HCT116 (cell line): ENCODE data around the gene FCN3. TPM values are rescaled to one million over a fixed set of nuclear protein-coding genes. Genes with fewer than 3 reads are reported as not detected.
A peak's percentile ranks its signal among the peaks of the same experiment; 100 is the strongest.

ENCODE experiments used
- ATAC-seq: fragments of 200-7000 bp; cut with Tn5 transposase; 2 replicates; pipeline ENCODE4 v1.9.1; 2020; ENCODE audit warnings: mild to moderate bottlenecking, moderate library complexity
- BruUV-seq: library from RNA; stranded (reverse); fragments of 400-500 nt; replicated peaks from 2 replicates; lab custom pipeline; 2021; lab: Mats Ljungman, UMichigan
- CTCF ChIA-PET: fragments of 300-600 bp; sonication (Branson Sonifier 250); formaldehyde crosslinking; loops from one replicate; lab custom pipeline; 2021; ENCODE audit warnings: antibody characterized with exemption; lab: Charles Lee
- POLR2A ChIA-PET: fragments of 300-600, 350-600 bp; sonication (Branson Sonifier 250); formaldehyde crosslinking; loops from one replicate; lab custom pipeline; 2021; ENCODE audit warnings: antibody characterized with exemption; lab: Charles Lee
- RAD21 ChIA-PET, 2 experiments: fragments of 300-600 bp; sonication (Branson Sonifier 250); formaldehyde crosslinking; loops; one replicate each; lab custom pipeline; 2023; ENCODE audit warnings: low total read pairs in 2 of 2; ENCODE audit not compliant: uncharacterized antibody in 2 of 2, unreplicated experiment in 2 of 2, low non-redundant PET in 1 of 2; lab: Charles Lee
- DNase-seq: peaks from one replicate; pipeline ENCODE4 v3.0.0-alpha.2; 2010; ENCODE audit warnings: low read depth, low spot score
- H2AFZ ChIP-seq: fragments of 200-600 bp; shearing (Covaris generic), sonication (generic); 2 replicates; pipeline ENCODE4 v1.6.1; 2017; ENCODE audit warnings: low read depth, mixed run types, mixed read lengths, antibody characterized with exemption, low read length; ENCODE audit not compliant: poor library complexity, severe bottlenecking
- H3K27ac ChIP-seq: 2 replicates; pipeline ENCODE4 v1.5.1; 2012; ENCODE audit warnings: low read depth, low read length
- H3K27me3 ChIP-seq: fragments of 200-600 bp; sonication (generic); 2 replicates; pipeline ENCODE4 v1.6.1; 2016; ENCODE audit warnings: mixed run types, low read length, mixed read lengths; ENCODE audit not compliant: insufficient read depth
- H3K36me3 ChIP-seq, 2 experiments: fragments of 200-500 bp in 1 of 2; fragments of 200-600 bp in 1 of 2; sonication (Bioruptor generic) in 1 of 2; sonication (generic) in 1 of 2; 2 replicates each; pipeline versions ENCODE4 v1.5.1 to v1.6.1; 2014 to 2016; ENCODE audit warnings: low read length in 2 of 2, inconsistent platforms in 1 of 2, mixed read lengths in 1 of 2, mixed run types in 1 of 2; ENCODE audit not compliant: insufficient read depth in 2 of 2, control insufficient read depth in 1 of 2
- H3K4me1 ChIP-seq, 2 experiments: fragments of 200-600 bp in 1 of 2; sonication (generic) in 1 of 2; 2 replicates each; pipeline versions ENCODE4 v1.5.1 to v1.6.1; 2012 to 2017; ENCODE audit warnings: low read length in 2 of 2, inconsistent platforms in 1 of 2, mild to moderate bottlenecking in 1 of 2, mixed read lengths in 1 of 2, mixed run types in 1 of 2, moderate library complexity in 1 of 2; ENCODE audit not compliant: insufficient read depth in 2 of 2, control insufficient read depth in 1 of 2
- H3K4me2 ChIP-seq: fragments of 200-600 bp; sonication (generic); 2 replicates; pipeline ENCODE4 v1.6.1; 2017; ENCODE audit warnings: mixed run types, low read length, mixed read lengths
- H3K4me3 ChIP-seq, 2 experiments: fragments of 200-600 bp in 1 of 2; sonication (generic) in 1 of 2; replicated peaks in 1 of 2; 2 replicates each; pipeline ENCODE4 v1.5.1; 2011 to 2016; ENCODE audit warnings: low read length in 2 of 2, control low read depth in 1 of 2, low read depth in 1 of 2, mild to moderate bottlenecking in 1 of 2, mixed read lengths in 1 of 2, mixed run types in 1 of 2
- H3K79me2 ChIP-seq: fragments of 200-600 bp; sonication (generic); 2 replicates; pipeline ENCODE4 v1.6.1; 2017; ENCODE audit warnings: mild to moderate bottlenecking, mixed run types, low read length, moderate library complexity, mixed read lengths; ENCODE audit not compliant: insufficient read depth
- H3K9ac ChIP-seq: fragments of 200-600 bp; sonication (generic); 2 replicates; pipeline ENCODE4 v1.6.1; 2016; ENCODE audit warnings: low read length, mixed read lengths
- H3K9me2 ChIP-seq: fragments of 200-600 bp; sonication (generic), shearing (Covaris generic); 2 replicates; pipeline ENCODE4 v1.6.1; 2017; ENCODE audit warnings: mixed run types, mild to moderate bottlenecking, moderate library complexity; ENCODE audit not compliant: insufficient read depth
- H3K9me3 ChIP-seq, 2 experiments: fragments of 200-500 bp in 1 of 2; fragments of 200-600 bp in 1 of 2; sonication (Bioruptor generic) in 1 of 2; sonication (generic) in 1 of 2; 2 replicates each; pipeline ENCODE4 v1.6.1; 2014 to 2017; ENCODE audit warnings: low read length in 2 of 2, mixed read lengths in 2 of 2, inconsistent platforms in 1 of 2, low read depth in 1 of 2, mild to moderate bottlenecking in 1 of 2, mixed run types in 1 of 2, moderate library complexity in 1 of 2; ENCODE audit not compliant: control insufficient read depth in 1 of 2, insufficient read depth in 1 of 2
- H4K20me1 ChIP-seq: fragments of 200-600 bp; sonication (generic), shearing (Covaris generic); 2 replicates; pipeline ENCODE4 v1.6.1; 2017; ENCODE audit warnings: mixed run types, mild to moderate bottlenecking, moderate library complexity; ENCODE audit not compliant: insufficient read depth
- CEBPB ChIP-seq: IDR thresholded peaks from 2 replicates; pipeline ENCODE4 v1.6.1; 2012; ENCODE audit warnings: low read depth
- EGR1 ChIP-seq: IDR thresholded peaks from 2 replicates; pipeline ENCODE4 v1.6.1; 2012; ENCODE audit warnings: low read depth
- ELF1 ChIP-seq: IDR thresholded peaks from 2 replicates; pipeline ENCODE4 v1.6.1; 2012; ENCODE audit warnings: low read depth, borderline replicate concordance
- FOSL1 ChIP-seq: IDR thresholded peaks from 2 replicates; pipeline ENCODE4 v1.6.1; 2012; ENCODE audit warnings: low read depth
- POLR2A ChIP-seq: IDR thresholded peaks from 2 replicates; pipeline ENCODE4 v1.7.0; 2011; ENCODE audit warnings: borderline replicate concordance; ENCODE audit not compliant: insufficient read depth, insufficient read length; ENCODE audit errors: extremely low read depth
- POLR2AphosphoS5 ChIP-seq: IDR thresholded peaks from 2 replicates; pipeline ENCODE4 v1.6.1; 2011; ENCODE audit warnings: mild to moderate bottlenecking, low read depth, low read length, moderate library complexity
- RAD21 ChIP-seq: IDR thresholded peaks from 2 replicates; pipeline ENCODE4 v1.6.1; 2012; ENCODE audit warnings: low read depth, mild to moderate bottlenecking
- SIN3A ChIP-seq: IDR thresholded peaks from 2 replicates; pipeline ENCODE4 v1.6.1; 2012; ENCODE audit warnings: low read depth
- SP1 ChIP-seq: IDR thresholded peaks from 2 replicates; pipeline ENCODE4 v1.6.1; 2012; ENCODE audit warnings: low read depth
- SRF ChIP-seq: IDR thresholded peaks from 2 replicates; pipeline ENCODE4 v1.6.1; 2012; ENCODE audit warnings: low read depth
- TCF7L2 ChIP-seq: IDR thresholded peaks from 2 replicates; pipeline ENCODE4 v1.7.0; 2011; ENCODE audit warnings: borderline replicate concordance, inconsistent platforms; ENCODE audit not compliant: insufficient read depth, insufficient read length; ENCODE audit errors: extremely low read depth
- ZFX ChIP-seq: fragments of 450-650 bp; IDR thresholded peaks from 2 replicates; pipeline ENCODE4 v1.6.1; 2017
- intact Hi-C: fragments of 100-400 bp; cut with micrococcal nuclease; formaldehyde crosslinking; loops from 2 replicates; pipeline ENCODE4 v1.10.0; 2022
- total RNA-seq: library from RNA; stranded (reverse); gene quantifications from one replicate; pipeline ENCODE4 v1.2.1, GENCODE V29; 2021; ENCODE audit not compliant: unreplicated experiment
- TF ChIP-seq, protein P1 (sequence below): IDR thresholded peaks from 2 replicates; pipeline ENCODE4 v1.6.1; 2012
- TF ChIP-seq, protein P2 (sequence below): IDR thresholded peaks from 2 replicates; pipeline ENCODE4 v1.6.1; 2012

FCN3 gene
- total RNA-seq, 1 experiment from 2014 or later = 1.2 TPM

DNA sequence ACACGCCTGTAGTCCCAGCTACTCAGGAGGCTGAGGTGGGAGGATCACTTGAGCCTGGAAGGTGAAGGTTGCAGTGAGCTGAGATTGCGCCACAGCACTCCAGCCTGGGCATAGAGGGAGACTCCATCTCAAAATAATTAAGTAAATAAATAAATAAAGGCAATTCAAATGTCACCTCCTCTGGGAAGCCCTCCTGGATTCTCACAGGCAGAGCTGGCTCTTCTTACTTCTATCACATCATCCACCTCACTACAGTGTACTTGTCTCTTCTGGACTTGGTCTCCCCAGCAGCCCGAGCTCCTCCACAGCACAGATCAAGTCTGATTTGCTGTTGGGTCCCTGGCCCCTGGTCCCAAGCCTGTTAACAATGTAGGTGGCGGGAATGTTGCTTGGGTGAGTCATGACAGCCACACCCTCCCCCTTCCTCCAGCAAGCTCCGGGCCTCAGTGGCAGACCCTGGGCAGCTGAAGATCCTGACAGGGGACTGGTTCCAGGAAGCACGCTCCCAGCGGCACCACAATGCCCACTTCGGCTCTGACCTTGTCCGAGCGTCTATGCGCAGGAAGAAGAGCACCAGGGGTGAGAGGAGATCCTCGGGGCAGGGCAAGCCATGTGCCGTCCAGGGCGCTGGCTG, 27.5 kb downstream of the FCN3 start:
- no peaks in the 10 kb centered on the region for H3K27me3 ChIP-seq
- H3K4me1 ChIP-seq = peaks cover 32 to 61% of the 10 kb centered on the region in 2 experiments
- ATAC-seq = peak; percentile 23
- H3K4me2 ChIP-seq = peak overlapping the region; percentile 82
- no TSS peak for BruUV-seq
- peaks cover 19% of the 10 kb centered on the region; the same call in 1 of the 2 replicates for H3K79me2 ChIP-seq
- no peaks in the 10 kb centered on the region for H4K20me1 ChIP-seq
- H3K9me2 ChIP-seq = no peaks in the 10 kb centered on the region
- ChIA-PET CTCF (interaction anchor here (1.4 kb wide), 1 partner anchor 41 kb away, joined by 3 read pairs; no protein-coding TSS in a partner anchor), RAD21 (no interaction called here), POLR2A (interaction anchor here (0.9 to 1.2 kb wide), 2 partner anchors 19 to 20 kb away, joined by 3 read pairs; partner anchors contain the start of gene MAP3K6)
- TF ChIP-seq EGR1 (no peak), CEBPB (no peak), POLR2A (no peak)
- peak overlapping the region; percentile 58 for H3K9ac ChIP-seq
- peak overlapping the region in 1 of 2 experiments; percentile 49; a peak in 2 of 4 replicates for H3K4me3 ChIP-seq
- intact Hi-C loops = no loop called here
- no peaks in the 10 kb centered on the region for H3K9me3 ChIP-seq
- DNase-seq = no peak
- no peaks in the 10 kb centered on the region for H3K36me3 ChIP-seq
- H3K27ac ChIP-seq = peak overlapping the region; percentile 40
- H2AFZ ChIP-seq = no peak overlapping the region

DNA sequence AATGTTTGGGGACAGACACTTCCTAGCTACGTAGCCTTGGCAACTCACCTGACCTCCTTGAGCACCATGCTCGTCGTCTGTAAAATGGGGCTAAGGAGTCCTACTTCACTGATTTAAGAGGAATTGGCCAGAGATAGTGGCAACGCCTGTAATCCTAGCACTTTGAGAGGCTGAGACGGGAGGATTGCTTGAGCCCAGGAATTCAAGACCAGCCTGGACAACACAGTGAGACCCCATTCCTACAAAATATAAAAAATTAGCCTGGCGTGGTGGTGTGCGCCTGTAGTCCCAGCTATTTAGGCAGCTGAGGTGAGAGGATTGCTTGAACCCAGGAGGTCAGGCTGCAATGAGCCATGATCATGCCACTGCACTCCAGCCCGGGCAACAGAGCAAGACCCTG, 28.3 kb downstream of the FCN3 start:
- no peak for ATAC-seq
- ChIA-PET CTCF (interaction anchor here (1.4 kb wide), 1 partner anchor 42 kb away, joined by 3 read pairs; no protein-coding TSS in a partner anchor), RAD21 (no interaction called here), POLR2A (interaction anchor here (1.2 kb wide), 1 partner anchor 20 kb away, joined by 3 read pairs; the partner anchor contains the start of gene MAP3K6)
- TF ChIP-seq, protein P1, sequence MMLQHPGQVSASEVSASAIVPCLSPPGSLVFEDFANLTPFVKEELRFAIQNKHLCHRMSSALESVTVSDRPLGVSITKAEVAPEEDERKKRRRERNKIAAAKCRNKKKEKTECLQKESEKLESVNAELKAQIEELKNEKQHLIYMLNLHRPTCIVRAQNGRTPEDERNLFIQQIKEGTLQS = no peak
- TF ChIP-seq SP1 (no peak), EGR1 (no peak), TCF7L2 (no peak), SIN3A (no peak), SRF (no peak), ZFX (no peak), FOSL1 (no peak), POLR2AphosphoS5 (no peak), ELF1 (no peak), RAD21 (no peak)
- TF ChIP-seq, protein P2, sequence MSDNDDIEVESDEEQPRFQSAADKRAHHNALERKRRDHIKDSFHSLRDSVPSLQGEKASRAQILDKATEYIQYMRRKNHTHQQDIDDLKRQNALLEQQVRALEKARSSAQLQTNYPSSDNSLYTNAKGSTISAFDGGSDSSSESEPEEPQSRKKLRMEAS = no peak
- Histone ChIP-seq H3K79me2 (peaks cover 21% of the 10 kb centered on the region; the same call in 1 of the 2 replicates), H3K4me2 (no peak overlapping the region), H3K27me3 (no peaks in the 10 kb centered on the region), H3K27ac (peak overlapping the region; percentile 20; the same call in 1 of the 2 replicates), H3K4me1 (peaks cover 35 to 68% of the 10 kb centered on the region in 2 experiments), H3K9me2 (no peaks in the 10 kb centered on the region), H4K20me1 (no peaks in the 10 kb centered on the region), H3K36me3 (no peaks in the 10 kb centered on the region), H3K4me3 (no peak overlapping the region), H3K9ac (no peak overlapping the region), H2AFZ (no peak overlapping the region), H3K9me3 (no peaks in the 10 kb centered on the region)
- intact Hi-C loops = no loop called here
- DNase-seq = no peak
- no TSS peak for BruUV-seq
